Activated CD4-positive, alpha-beta memory T cell treated with anti-CD3 and anti-CD28 coated beads, Interleukin-2, amount 10 ng/mL, durations not matched to agents 7 days and 5 days (primary cell): ENCODE measurements around the gene FBXL14. TPM values are rescaled to one million over a fixed set of nuclear protein-coding genes. Genes with fewer than 3 reads are reported as not detected.

Source experiments
- CTCF ChIA-PET: fragments of 350-600 bp; sonication (Branson Sonifier 250); formaldehyde crosslinking; loops from one replicate; lab custom pipeline; 2021; ENCODE audit warnings: antibody characterized with exemption, inconsistent platforms; lab: Charles Lee
- POLR2A ChIA-PET: fragments of 350-600 bp; sonication (Branson Sonifier 250); formaldehyde crosslinking; loops from one replicate; lab custom pipeline; 2021; ENCODE audit warnings: antibody characterized with exemption; lab: Charles Lee
- DNase-seq: peaks from one replicate; pipeline ENCODE4 v3.0.0-alpha.2; 2020
- H3K27ac Mint-ChIP-seq: one replicate; pipeline ENCODE4 v1.8.0; 2021; ENCODE audit warnings: mild to moderate bottlenecking, mixed read lengths
- H3K27me3 Mint-ChIP-seq: one replicate; pipeline ENCODE4 v1.8.0; 2021; ENCODE audit warnings: mixed read lengths
- H3K36me3 Mint-ChIP-seq: one replicate; pipeline ENCODE4 v1.8.0; 2021; ENCODE audit warnings: low read depth, mixed read lengths
- H3K4me1 Mint-ChIP-seq: one replicate; pipeline ENCODE4 v1.8.0; 2021; ENCODE audit warnings: mixed read lengths
- H3K4me3 Mint-ChIP-seq: one replicate; pipeline ENCODE4 v1.8.0; 2021; ENCODE audit warnings: mild to moderate bottlenecking, mixed read lengths
- H3K9me3 Mint-ChIP-seq: one replicate; pipeline ENCODE4 v1.8.0; 2021; ENCODE audit warnings: mixed read lengths
- total RNA-seq, 2 experiments: library from RNA; stranded (reverse); gene quantifications; one replicate each; pipeline ENCODE4 v1.2.3, GENCODE V29; 2021

The FBXL14 gene
- total RNA-seq, 2 experiments from 2014 or later, result 30.3 to 30.9 TPM

GRCh38 chr12:1519642-1520041 lies 74.7 kb downstream of the FBXL14 start:
- ChIA-PET CTCF (interaction anchor here (0.7 to 1.2 kb wide), 2 partner anchors 64 to 402 kb away, joined by 3 read pairs; no protein-coding TSS in a partner anchor), POLR2A (no interaction called here)
- H3K27me3 Mint-ChIP-seq, result peaks cover 38% of the 10 kb centered on the region
- no peak for DNase-seq
- no peak overlapping the region for H3K27ac Mint-ChIP-seq
- H3K4me1 Mint-ChIP-seq, result no peaks in the 10 kb centered on the region
- H3K9me3 Mint-ChIP-seq, result peaks cover 4% of the 10 kb centered on the region
- H3K4me3 Mint-ChIP-seq, result no peak overlapping the region
- no peaks in the 10 kb centered on the region for H3K36me3 Mint-ChIP-seq

GRCh38 chr12:1518591-1519516 lies 75.5 kb downstream of the FBXL14 start:
- H3K36me3 Mint-ChIP-seq, result no peaks in the 10 kb centered on the region
- H3K9me3 Mint-ChIP-seq, result peaks cover 4% of the 10 kb centered on the region
- peaks cover 32% of the 10 kb centered on the region for H3K27me3 Mint-ChIP-seq
- ChIA-PET CTCF (interaction anchor here (2.3 kb wide), 1 partner anchor 401 kb away, joined by 7 read pairs; no protein-coding TSS in a partner anchor), POLR2A (no interaction called here)
- no peaks in the 10 kb centered on the region for H3K4me1 Mint-ChIP-seq
- H3K27ac Mint-ChIP-seq, result no peak overlapping the region
- no peak for DNase-seq
- no peak overlapping the region for H3K4me3 Mint-ChIP-seq

- POLR2A ChIA-PET, result no interaction called here
- H3K27me3 Mint-ChIP-seq, result peaks cover 34% of the 10 kb centered on the region
- H3K36me3 Mint-ChIP-seq, result no peaks in the 10 kb centered on the region
- DNase-seq, result no peak
- H3K4me1 Mint-ChIP-seq, result no peaks in the 10 kb centered on the region
- H3K27ac Mint-ChIP-seq, result no peak overlapping the region
- H3K9me3 Mint-ChIP-seq, result peaks cover 4% of the 10 kb centered on the region
- H3K4me3 Mint-ChIP-seq, result no peak overlapping the region
- CTCF ChIA-PET, result interaction anchor here (2.3 kb wide), 1 partner anchor 400 kb away, joined by 7 read pairs; no protein-coding TSS in a partner anchor
These were observed 76.5 kb downstream of the FBXL14 start for GRCh38 chr12:1517734-1518525.

- H3K36me3 Mint-ChIP-seq, result no peaks in the 10 kb centered on the region
- no peak overlapping the region for H3K27ac Mint-ChIP-seq
- ChIA-PET POLR2A (no interaction called here), CTCF (interaction anchor here (2.3 kb wide), 1 partner anchor 399 kb away, joined by 7 read pairs; no protein-coding TSS in a partner anchor)
- peaks cover 4% of the 10 kb centered on the region for H3K9me3 Mint-ChIP-seq
- H3K27me3 Mint-ChIP-seq, result peaks cover 36% of the 10 kb centered on the region
- no peaks in the 10 kb centered on the region for H3K4me1 Mint-ChIP-seq
- no peak for DNase-seq
- H3K4me3 Mint-ChIP-seq, result no peak overlapping the region
These were observed 77.4 kb downstream of the FBXL14 start for GRCh38 chr12:1517007-1517406.

Other genes starting within 250 kb of the FBXL14 start
- 1 to 10 TPM; 1.4 to 1.7 TPM for gene WNT5B, start 34.6 kb upstream of the FBXL14 start, total RNA-seq
- 10 to 100 TPM; 63.8 to 71.8 TPM for gene ADIPOR2, start 96.5 kb upstream of the FBXL14 start, total RNA-seq
- not detected for gene LRTM2, start 226.0 kb upstream of the FBXL14 start, total RNA-seq